C4-2B (cell line): ENCODE measurements around the gene PSTPIP2.

Experiments
- H3K27ac ChIP-seq: fragments of 450-650 bp; 2 replicates; pipeline ENCODE4 v1.5.1; 2017
- ZFX ChIP-seq: fragments of 450-650 bp; IDR thresholded peaks from 2 replicates; pipeline ENCODE4 v1.6.1; 2017
- TF ChIP-seq, protein P1 (sequence below): fragments of 450-650 bp; conservative IDR thresholded peaks from 2 replicates; pipeline ENCODE4 v1.5.1; 2017; ENCODE audit warnings: mild to moderate bottlenecking

The PSTPIP2 gene

GRCh38 chr18:46079336-46079735 lies 7.3 kb upstream of the PSTPIP2 start:
- no peak for TF ChIP-seq ZFX
- TF ChIP-seq, protein P1, sequence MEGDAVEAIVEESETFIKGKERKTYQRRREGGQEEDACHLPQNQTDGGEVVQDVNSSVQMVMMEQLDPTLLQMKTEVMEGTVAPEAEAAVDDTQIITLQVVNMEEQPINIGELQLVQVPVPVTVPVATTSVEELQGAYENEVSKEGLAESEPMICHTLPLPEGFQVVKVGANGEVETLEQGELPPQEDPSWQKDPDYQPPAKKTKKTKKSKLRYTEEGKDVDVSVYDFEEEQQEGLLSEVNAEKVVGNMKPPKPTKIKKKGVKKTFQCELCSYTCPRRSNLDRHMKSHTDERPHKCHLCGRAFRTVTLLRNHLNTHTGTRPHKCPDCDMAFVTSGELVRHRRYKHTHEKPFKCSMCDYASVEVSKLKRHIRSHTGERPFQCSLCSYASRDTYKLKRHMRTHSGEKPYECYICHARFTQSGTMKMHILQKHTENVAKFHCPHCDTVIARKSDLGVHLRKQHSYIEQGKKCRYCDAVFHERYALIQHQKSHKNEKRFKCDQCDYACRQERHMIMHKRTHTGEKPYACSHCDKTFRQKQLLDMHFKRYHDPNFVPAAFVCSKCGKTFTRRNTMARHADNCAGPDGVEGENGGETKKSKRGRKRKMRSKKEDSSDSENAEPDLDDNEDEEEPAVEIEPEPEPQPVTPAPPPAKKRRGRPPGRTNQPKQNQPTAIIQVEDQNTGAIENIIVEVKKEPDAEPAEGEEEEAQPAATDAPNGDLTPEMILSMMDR = no peak

GRCh38 chr18:46073474-46074331 lies 1.6 kb upstream of the PSTPIP2 start:
- no peak overlapping the region for H3K27ac ChIP-seq
- TF ChIP-seq ZFX = no peak
- TF ChIP-seq, protein P1 = peak; percentile 71

More at GRCh38 chr18:46079336-46079735, 7.3 kb upstream of the PSTPIP2 start:
- H3K27ac ChIP-seq = no peak overlapping the region

GRCh38 chr18:46072959-46073358 lies 899 bp upstream of the PSTPIP2 start:
- no peak overlapping the region for H3K27ac ChIP-seq
- TF ChIP-seq, protein P1 = no peak

DNA sequence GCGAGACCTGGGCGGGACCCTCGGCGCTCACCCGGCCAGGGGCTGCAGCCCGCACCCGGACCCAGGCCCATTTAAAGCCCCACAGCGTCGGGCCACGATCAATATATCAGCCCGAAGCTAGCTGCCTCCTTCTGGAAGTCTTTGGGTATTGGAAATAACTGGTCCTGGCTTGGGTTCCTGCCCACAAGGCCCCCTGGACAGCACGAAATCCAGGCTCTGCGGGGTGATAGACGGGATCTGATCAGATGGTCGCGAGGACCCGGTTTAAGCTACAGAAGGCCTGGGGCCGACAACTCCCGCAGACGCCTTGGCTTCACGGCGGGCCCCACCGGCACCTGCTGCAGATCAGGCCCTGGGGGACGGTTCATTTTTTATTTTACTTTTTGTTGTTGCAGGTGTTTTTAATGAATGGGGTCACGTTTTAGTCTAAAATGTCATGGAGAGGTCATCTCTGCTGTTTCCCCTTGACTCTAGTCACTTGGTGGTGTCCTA lies 362 bp upstream of the PSTPIP2 start:
- no peak for TF ChIP-seq ZFX
- TF ChIP-seq, protein P1 = no peak
- no peak overlapping the region for H3K27ac ChIP-seq

DNA sequence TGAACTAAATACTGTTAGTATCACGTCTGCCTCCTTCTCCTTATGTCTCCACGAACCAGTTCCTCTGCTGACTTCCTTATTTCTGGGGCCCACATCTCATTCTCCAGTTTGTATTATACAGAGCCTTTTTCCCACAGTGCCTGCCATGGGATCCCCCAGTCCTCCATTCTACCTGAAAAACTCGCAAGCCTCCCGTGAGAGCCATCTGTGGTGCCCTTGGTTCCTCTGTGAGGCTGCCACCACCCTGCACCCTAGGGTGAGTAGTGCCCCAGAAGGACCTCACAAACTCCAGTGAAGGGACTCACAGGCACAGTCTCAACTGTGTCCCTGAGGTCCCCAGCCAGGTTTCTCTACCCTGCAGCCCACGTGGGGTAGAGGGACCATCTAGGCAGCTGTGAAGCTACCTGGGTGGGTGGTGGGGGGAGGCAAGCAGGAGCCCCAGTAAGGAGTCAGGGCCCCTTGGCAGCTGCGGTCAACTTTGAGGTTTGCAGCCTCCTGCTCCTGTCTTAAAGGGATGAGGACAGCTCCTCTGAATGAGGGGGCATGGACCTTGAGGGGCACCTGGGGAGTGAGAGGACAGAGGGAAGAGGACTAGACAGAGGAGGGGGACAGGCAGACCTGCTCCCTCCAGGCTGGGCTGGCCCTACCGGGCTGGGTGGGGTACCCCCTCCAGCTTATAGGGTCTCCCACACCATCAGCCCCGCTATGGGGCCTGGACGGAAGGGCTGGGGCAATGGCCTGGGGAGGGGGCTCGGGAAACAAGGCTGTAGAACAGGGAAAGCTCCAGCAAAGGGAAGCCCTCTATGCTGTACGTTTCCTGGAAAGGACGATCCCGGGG lies 1.0 kb downstream of the PSTPIP2 start:
- TF ChIP-seq ZFX = no peak
- TF ChIP-seq, protein P1 = no peak
- H3K27ac ChIP-seq = no peak overlapping the region

GRCh38 chr18:46070232-46070631 lies 1.8 kb downstream of the PSTPIP2 start:
- no peak overlapping the region for H3K27ac ChIP-seq
- no peak for TF ChIP-seq ZFX
- TF ChIP-seq, protein P1 = no peak

DNA sequence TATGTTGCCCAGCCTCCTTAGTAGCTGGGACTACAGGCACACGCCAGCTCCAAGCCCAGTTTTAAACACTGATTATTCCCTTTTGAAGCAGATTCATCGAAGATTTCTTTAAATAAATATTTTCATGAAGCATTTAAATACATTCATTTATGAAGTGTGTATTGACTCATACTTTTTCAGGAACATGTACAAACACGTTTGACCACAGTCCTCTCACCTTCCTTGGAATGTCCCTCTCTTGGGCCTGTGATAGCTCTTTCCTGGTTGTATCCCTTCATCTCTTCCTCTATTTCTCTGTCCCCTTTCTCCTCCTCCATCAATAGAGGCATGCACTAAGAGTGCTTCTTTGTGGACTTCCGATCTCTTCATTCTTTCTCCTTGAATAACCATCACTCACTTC lies 2.5 kb downstream of the PSTPIP2 start:
- TF ChIP-seq ZFX = no peak
- TF ChIP-seq, protein P1 = no peak

More for the DNA sequence above, 2.5 kb downstream of the PSTPIP2 start:
- H3K27ac ChIP-seq = no peak overlapping the region
